NCI-H2107 (cell line): ENCODE measurements around the gene EEF2K.
"Not testable (repeated sequence)": the region's sequence is repeated elsewhere in the genome, so short reads cannot be mapped to it uniquely, and the experiment has no call there.

ENCODE experiments used
- DNase-seq: peaks from one replicate; lab custom pipeline; 2025; lab: John Stamatoyannopoulos, UW

EEF2K gene

GRCh38 chr16:22190081-22190775, 15.8 kb upstream of the EEF2K start:
- DNase-seq = no peak

GRCh38 chr16:22190776-22191531, 15.1 kb upstream of the EEF2K start:
- peak; percentile 97 for DNase-seq

DNA sequence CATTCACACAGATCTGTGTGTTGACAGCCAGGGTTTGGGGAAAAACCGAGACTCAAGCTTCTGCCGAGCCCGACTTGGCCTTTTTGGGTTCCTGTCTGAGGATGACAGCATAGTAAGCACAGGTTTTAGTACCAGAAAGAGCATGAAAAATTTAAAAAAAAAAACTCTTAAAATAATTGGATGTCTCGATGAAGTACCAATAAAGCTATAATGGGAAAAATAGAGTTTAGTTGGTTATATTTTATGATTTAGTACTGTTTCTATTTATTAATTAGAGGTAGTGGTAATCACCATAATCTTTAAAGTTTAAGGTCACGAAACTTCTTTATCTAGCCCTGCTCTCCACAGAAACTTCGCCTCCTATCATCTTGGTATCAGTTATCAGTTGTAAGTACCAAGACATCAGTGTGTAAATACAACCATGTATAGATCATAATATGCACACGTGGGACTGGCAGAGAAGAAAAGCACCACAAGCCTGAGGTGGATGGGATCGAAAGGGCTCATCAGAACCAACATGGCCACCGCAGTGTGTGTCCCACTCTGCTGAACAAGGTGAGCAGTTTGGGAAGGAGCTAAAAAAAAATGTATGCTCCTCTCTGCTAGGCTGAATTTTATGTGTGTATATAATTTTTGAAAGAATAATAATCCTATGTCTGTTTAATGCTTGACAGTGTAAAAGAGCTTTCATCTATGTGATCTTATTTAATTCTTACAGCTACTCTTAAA, 14.4 kb upstream of the EEF2K start:
- DNase-seq = no peak

DNA sequence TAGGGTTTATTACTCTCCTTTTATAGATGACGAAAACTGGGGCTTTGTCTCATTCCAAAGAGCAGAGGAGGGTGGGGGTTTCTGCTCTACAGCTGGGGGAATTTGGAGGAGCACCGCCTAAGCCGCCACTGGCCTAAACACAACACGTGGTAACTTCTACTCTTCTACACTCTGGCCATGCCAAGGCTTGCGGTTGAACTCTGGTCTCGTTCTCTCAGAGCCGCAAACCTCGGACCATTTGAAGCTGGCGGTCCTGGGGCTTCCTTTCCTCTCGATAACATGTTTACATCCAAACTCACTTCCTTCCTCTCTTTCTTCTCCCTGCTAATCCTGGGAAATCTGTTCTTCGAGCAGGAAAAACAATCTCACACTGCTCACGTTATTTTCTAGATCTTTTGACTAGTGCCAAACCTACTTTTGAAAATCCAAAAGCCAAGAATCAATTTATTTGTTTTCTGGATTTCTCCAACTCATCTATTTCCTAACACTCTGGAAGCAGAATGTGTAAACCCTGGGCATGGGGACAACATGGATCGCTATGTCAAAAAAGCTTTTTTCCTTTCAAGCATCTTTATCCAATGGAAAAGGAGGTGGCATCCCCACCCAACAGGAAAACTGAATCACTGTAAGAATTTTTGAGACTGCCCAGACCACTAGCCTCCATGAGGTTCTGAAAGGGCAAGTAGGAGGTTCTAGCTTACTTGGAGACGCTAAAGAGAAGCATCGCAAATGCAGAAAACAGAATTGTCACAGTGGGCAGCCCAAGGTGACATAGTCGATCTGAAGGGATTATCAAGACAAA, 13.6 kb upstream of the EEF2K start:
- DNase-seq = no peak

DNA sequence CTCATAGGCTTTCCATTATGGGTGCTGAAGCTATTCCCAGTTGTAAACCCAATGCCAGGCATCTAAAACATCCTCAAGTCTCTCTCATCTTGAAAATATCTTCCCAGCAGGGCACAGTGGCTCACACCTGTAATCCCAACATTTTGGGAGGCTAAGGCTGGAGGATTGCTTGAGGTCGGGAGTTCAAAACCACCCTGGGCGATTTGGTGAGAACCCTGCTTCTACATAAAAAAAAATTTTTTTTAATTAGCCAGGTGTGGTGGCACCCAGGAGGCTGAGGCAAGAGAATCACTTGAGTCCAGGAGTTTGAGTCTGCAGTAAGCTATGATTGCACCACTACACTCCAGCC, 13.0 kb upstream of the EEF2K start:
- DNase-seq = no peak

GRCh38 chr16:22194707-22195444, 11.2 kb upstream of the EEF2K start:
- DNase-seq = no peak

- no peak for DNase-seq
Observed at GRCh38 chr16:22195445-22195694, 10.7 kb upstream of the EEF2K start.

DNA sequence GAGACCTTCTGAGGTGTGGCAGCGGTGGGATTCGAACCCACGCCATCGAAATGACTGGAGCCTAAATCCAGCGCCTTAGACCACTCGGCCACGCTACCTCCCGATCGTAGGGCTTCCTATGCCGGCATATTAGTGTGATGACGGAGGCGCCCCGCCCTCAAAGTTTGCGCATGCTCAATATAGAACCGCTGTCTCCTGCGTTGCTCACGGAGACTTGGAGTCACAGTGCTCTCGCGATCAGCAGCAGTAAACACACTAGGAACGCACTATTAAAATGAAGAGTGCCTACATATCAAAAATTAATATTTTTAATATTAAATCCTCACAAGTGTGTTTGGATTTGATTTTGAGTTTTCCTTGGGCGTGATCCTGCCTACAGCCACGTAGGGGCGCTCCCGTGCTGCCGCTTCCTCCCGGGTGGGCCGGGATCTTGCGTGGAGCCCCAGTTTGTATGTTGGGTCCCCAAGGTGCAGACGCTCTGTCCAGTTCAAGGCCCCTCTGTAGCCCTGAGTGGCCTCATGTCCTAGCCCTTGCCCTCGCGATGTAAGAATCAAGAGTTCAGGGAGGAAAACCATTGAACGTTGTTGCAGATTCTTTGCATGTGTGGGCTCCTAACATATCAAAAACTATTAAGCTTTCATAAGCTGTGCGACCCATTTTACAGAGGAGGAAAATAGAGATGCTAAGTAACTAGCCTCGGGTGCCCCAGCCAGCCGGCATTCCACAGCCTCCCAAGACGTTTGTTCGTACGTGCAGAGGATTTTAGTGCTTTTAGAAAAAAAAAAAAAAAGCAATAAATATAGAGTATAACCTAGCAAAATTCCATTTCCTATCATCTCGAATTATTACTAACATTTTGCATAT, 10.2 kb upstream of the EEF2K start:
- peak; percentile 65 for DNase-seq

- DNase-seq = not testable (repeated sequence)
Observed at GRCh38 chr16:22196559-22197168, 9.4 kb upstream of the EEF2K start.

- no peak for DNase-seq
Observed at GRCh38 chr16:22198547-22199293, 7.4 kb upstream of the EEF2K start.

DNA sequence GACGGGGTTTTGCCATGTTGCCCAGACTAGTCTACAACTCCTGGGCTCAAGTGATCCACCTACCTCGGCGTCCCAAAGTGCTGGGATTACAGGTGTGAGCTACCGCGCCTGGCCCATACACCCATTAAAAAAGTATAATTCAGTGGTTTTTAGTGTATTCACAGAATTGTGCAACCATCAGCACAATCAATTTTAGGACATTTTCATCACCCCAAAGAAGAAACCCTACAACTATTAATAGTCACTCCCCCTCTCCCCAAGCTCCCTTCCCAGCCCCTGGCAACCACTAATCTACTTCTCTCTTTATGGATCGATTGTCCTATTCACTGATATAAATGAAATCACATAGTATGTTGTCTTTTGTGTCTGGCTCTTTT, 3.8 kb upstream of the EEF2K start:
- no peak for DNase-seq

GRCh38 chr16:22203091-22203490, 3.0 kb upstream of the EEF2K start:
- no peak for DNase-seq

- no peak for DNase-seq
Observed at GRCh38 chr16:22204091-22204655, 1.9 kb upstream of the EEF2K start.

GRCh38 chr16:22205577-22206012, 483 bp upstream of the EEF2K start:
- no peak for DNase-seq

DNA sequence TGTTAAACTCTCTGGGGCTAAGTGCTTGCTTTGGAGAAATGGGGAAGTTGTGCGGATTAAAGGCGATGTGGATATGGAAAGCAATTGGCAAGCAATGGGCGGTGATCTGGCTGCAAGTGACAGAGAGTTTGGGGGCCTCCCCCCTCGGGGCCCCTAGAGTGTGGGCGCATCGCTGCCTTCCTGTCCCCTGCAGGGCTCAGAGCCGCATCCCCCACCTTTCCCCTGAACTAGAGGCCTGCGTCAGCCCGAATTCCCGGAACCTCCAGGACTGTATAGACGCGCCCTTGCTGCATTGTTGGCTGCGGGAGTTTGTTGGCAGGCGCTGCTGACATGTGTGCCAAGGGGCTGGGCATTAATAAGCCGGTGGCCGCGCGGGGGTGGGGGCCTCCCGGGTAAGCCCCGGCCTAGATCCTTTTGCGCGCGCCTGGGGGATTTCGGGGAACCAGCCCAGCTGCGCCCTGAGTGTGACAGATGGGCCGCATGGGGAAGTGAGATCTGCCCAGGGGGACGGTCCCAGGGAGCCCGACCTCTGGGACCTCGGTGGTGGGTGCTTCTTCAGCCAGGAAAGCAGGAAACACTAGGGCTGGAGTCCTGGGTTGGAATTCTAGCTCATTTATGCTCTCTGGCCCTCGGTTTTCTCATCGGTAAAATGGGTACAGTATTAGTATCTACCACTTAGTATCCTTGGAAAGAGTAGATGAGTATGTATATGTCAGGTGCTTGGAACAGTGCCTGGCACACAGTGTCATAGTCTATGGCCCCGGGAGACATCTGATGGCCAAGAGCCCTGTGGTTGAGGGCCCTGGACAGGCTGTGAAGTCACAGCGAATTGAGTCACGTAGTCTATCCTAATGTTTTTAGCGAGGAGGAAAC, 1.0 kb downstream of the EEF2K start:
- DNase-seq = no peak

DNA sequence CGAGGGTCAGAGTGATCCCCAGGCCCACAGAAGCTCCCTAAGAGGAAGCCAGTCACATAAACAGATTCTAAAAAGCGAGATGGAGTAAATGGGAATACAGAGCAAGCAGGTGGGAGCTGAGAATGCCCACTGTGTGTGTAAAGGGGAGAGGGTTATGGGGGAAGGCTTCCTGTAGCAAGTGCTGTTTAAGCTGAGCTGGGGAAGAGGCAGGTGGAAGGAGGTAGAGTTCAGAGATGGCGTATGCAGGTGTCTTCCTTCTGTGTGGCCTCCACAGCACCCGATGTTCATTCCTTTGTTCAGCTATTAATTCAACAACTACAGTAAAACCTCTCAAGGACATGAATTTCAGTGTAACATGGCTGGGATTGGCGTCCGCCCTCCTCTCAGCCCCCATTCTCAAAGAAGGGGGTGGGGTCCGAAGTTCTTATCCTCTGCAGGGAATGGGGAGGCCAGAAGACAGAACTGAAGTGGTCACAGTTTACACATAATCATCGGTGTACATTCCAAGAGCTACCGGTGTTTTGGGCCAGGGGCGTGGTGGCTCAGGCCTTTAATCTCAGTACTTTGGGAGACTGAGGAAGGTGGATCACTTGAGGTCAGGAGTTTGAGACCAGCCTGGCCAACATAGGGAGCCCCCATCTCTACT, 1.8 kb downstream of the EEF2K start:
- no peak for DNase-seq

DNA sequence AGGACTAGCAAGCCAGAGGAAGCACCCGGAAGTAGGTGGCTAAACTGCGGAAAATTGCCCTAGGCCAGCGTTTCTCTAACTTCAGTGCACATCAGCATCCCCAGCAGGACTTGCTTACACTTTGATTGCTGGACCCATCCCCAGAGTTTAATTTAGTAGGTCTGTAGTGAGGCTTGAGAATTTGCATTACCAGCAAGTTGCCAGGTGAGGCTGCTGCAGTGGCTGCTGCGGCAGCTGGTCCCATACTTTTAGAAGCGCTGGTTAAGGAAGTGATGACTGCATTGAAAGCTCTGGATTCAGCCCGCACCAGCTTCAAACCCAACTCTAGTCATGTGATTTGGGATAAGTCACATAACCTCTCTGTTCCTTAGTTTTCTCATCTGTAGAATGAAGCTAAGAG, 4.2 kb downstream of the EEF2K start:
- no peak for DNase-seq

DNA sequence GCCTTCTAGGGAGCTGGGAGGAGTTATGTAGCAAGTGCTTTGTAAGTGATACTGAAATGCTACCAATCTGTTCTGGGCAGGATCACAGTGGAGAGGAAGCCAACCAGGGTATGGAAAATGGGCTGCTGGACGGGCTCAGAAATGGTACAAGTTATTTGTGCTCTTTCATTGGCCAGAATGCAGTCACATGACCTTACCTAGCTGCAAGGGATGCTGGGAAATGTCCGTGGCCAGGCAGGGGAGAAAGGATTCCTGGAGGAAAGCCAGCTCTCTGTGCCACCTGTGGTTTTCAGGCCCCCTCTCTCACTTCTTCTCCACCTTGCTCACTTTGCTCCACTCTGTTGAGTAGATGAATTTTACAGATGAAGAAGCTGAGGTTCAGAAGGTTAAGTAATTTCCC, 4.8 kb downstream of the EEF2K start:
- no peak for DNase-seq
